Esophagus (tissue), 2 donors: ENCODE measurements around the gene COL5A2. TPM values are rescaled to one million over a fixed set of nuclear protein-coding genes. Genes with fewer than 3 reads are reported as not detected.

Source experiments
- H3K27ac ChIP-seq, 2 donors: one replicate each; pipeline ENCODE4 v1.5.1; 2013; ENCODE audit warnings: low read depth in 2 of 2, mild to moderate bottlenecking in 2 of 2, inconsistent platforms in 1 of 2, low read length in 1 of 2, moderate library complexity in 1 of 2
- H3K27me3 ChIP-seq, 2 donors: one replicate each; pipeline ENCODE4 v1.6.1; 2013; ENCODE audit warnings: low read length in 2 of 2, control low read depth in 1 of 2, mild to moderate bottlenecking in 1 of 2; ENCODE audit not compliant: insufficient read depth in 2 of 2, control insufficient read depth in 1 of 2
- H3K36me3 ChIP-seq, 2 donors: one replicate each; pipeline ENCODE4 v1.6.1; 2013; ENCODE audit warnings: low read length in 1 of 2; ENCODE audit not compliant: control insufficient read depth in 2 of 2, insufficient read depth in 2 of 2
- H3K4me1 ChIP-seq, 2 donors: one replicate each; pipeline ENCODE4 v1.6.1; 2013; ENCODE audit warnings: low read length in 1 of 2; ENCODE audit not compliant: control insufficient read depth in 2 of 2, insufficient read depth in 2 of 2
- H3K4me3 ChIP-seq, 2 donors: one replicate each; pipeline ENCODE4 v1.5.1; 2013; ENCODE audit warnings: low read length in 2 of 2, mild to moderate bottlenecking in 2 of 2, low read depth in 1 of 2, moderate library complexity in 1 of 2
- H3K9me3 ChIP-seq, 2 donors: one replicate each; pipeline ENCODE4 v1.6.1; 2013; ENCODE audit warnings: mild to moderate bottlenecking in 2 of 2, low read depth in 1 of 2, low read length in 1 of 2, moderate library complexity in 1 of 2; ENCODE audit not compliant: control insufficient read depth in 2 of 2, insufficient read depth in 1 of 2
- WGBS, 2 donors: extraction: QIAGEN DNeasy Blood & Tissue Kit; methylation state at CpG; one replicate each; pipeline ENCODE4 v1.1.7; 2013; 5-methylcytosine and 5-hydroxymethylcytosine counted together
- polyA plus RNA-seq, 2 donors: library from polyadenylated mRNA; stranded (reverse); fragments of 200-250 nt; gene quantifications; one replicate each; pipeline ENCODE4 v1.2.3, GENCODE V29; 2013
- donor health status: healthy with polysubstance abuse.
- donor health status: Bipolar disorder and iron deficiency.

Gene COL5A2
- polyA plus RNA-seq, 2 donors, result 5.5 to 6.7 TPM

DNA sequence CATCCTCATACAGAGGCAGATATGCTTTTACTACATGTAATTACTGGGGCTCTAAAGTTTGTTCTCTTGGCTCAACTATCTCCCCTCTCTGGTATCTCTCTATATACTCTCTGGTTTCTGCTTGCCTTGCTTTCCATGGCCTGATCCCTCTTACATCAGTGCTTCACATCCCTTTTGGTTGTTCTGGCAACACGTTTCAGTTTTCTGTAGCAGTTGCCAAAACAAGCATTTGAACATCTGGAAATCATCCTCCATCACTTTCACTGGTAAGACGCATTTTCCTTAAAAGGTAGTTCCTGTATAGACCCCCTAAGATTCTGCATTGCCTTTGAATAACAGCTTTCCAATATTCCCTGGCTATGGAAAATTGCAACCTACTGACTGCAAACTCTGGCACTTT, 25.9 kb downstream of the COL5A2 start:
- no peaks in the 10 kb centered on the region for H3K4me1 ChIP-seq
- no peaks in the 10 kb centered on the region for H3K36me3 ChIP-seq
- H3K27ac ChIP-seq, result no peak overlapping the region
- no peaks in the 10 kb centered on the region for H3K9me3 ChIP-seq
- H3K4me3 ChIP-seq, result no peak overlapping the region
- WGBS, 2 donors, result 60 to 71% methylated on average over 2 of the region's 2 CpGs
- no peaks in the 10 kb centered on the region for H3K27me3 ChIP-seq

DNA sequence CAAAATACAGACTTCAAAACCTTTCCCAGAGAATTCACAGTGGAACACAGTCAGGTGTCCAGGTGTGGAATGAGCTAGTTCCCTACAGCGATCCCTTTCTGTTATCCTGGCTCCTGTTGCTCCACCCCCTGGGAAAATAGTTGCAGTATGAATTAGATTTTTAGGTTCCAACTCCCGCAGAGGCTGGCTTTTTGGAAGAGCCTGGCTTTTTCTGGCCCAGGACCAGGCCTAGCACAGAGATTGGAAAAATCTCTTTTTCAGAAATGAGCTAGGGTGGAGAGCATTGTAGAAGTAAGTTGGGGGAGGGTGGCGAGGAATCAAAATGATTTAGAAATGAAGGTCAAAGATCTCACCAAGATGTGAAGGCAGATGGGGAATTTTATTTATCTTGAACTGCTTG, 27.1 kb downstream of the COL5A2 start:
- WGBS, 2 donors, result 59 to 62% methylated on average over 3 of the region's 3 CpGs

GRCh38 chr2:189151906-189152305, 27.7 kb downstream of the COL5A2 start:
- no peaks in the 10 kb centered on the region for H3K9me3 ChIP-seq
- no peaks in the 10 kb centered on the region for H3K36me3 ChIP-seq
- no peak overlapping the region for H3K4me3 ChIP-seq
- H3K27me3 ChIP-seq, result no peaks in the 10 kb centered on the region
- H3K4me1 ChIP-seq, result no peaks in the 10 kb centered on the region
- no peak overlapping the region for H3K27ac ChIP-seq

More for the DNA sequence above, 27.1 kb downstream of the COL5A2 start:
- no peaks in the 10 kb centered on the region for H3K27me3 ChIP-seq
- no peak overlapping the region for H3K4me3 ChIP-seq
- H3K36me3 ChIP-seq, result no peaks in the 10 kb centered on the region
- H3K27ac ChIP-seq, result no peak overlapping the region
- no peaks in the 10 kb centered on the region for H3K4me1 ChIP-seq
- H3K9me3 ChIP-seq, result no peaks in the 10 kb centered on the region

DNA sequence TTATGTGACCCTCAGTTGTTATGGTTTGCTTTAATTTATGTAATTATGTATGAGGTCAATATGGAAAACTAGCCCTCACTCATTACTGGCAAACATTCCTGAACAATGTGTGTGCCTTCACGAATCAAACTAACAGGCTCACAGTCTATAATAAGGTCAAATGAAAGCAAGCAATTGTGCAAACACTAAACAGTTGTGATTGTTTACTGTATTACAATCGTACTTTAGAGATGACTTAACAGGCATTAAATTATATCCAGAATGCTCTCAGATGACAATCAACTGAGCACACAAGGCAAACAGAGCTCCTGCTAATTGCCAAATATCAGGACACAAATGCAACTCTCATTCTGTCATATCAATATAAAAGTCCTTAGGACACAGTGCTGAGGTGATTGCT, 29.5 kb downstream of the COL5A2 start:
- no peak overlapping the region for H3K27ac ChIP-seq
- no peaks in the 10 kb centered on the region for H3K27me3 ChIP-seq
- no peaks in the 10 kb centered on the region for H3K4me1 ChIP-seq
- H3K9me3 ChIP-seq, result no peaks in the 10 kb centered on the region
- no peak overlapping the region for H3K4me3 ChIP-seq
- 4 to 13% methylated on average over 2 of the region's 2 CpGs for WGBS, 2 donors
- no peaks in the 10 kb centered on the region for H3K36me3 ChIP-seq

- Histone ChIP-seq H3K27me3 (no peaks in the 10 kb centered on the region), H3K4me3 (no peak overlapping the region), H3K9me3 (no peaks in the 10 kb centered on the region), H3K4me1 (no peaks in the 10 kb centered on the region), H3K36me3 (no peaks in the 10 kb centered on the region), H3K27ac (no peak overlapping the region)
- WGBS, 2 donors, result 33 to 81% methylated on average over 1 of the region's 1 CpG
Observed at GRCh38 chr2:189147989-189148388, 31.6 kb downstream of the COL5A2 start.

DNA sequence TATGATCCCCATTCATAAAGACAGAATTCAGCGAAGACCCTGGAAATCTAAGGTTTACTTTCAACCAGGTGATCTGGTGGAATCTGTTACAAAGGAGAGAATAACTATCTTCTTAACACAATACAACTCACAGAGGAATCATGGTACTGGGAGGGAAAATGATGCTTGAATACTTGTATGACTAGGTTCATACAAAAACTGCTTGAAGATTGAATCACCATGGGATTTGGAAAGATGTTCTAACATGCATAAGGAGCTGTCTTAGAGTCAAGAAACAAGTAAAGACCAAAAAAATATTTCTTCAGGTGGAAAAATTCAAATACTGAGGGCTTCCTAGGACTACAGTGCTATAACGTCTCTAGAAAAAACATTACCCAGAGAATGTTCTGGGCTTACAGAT, 32.2 kb downstream of the COL5A2 start:
- H3K4me3 ChIP-seq, result no peak overlapping the region
- no peaks in the 10 kb centered on the region for H3K27me3 ChIP-seq
- no peaks in the 10 kb centered on the region for H3K9me3 ChIP-seq
- H3K36me3 ChIP-seq, result no peaks in the 10 kb centered on the region
- WGBS, 2 donors, result 78 to 83% methylated on average over 2 of the region's 2 CpGs
- H3K27ac ChIP-seq, result no peak overlapping the region
- no peaks in the 10 kb centered on the region for H3K4me1 ChIP-seq

GRCh38 chr2:189146553-189146952, 33.0 kb downstream of the COL5A2 start:
- Histone ChIP-seq H3K27ac (no peak overlapping the region), H3K27me3 (no peaks in the 10 kb centered on the region), H3K4me3 (no peak overlapping the region), H3K9me3 (no peaks in the 10 kb centered on the region), H3K4me1 (no peaks in the 10 kb centered on the region), H3K36me3 (no peaks in the 10 kb centered on the region)
- WGBS, 2 donors, result 26 to 35% methylated on average over 2 of the region's 2 CpGs

DNA sequence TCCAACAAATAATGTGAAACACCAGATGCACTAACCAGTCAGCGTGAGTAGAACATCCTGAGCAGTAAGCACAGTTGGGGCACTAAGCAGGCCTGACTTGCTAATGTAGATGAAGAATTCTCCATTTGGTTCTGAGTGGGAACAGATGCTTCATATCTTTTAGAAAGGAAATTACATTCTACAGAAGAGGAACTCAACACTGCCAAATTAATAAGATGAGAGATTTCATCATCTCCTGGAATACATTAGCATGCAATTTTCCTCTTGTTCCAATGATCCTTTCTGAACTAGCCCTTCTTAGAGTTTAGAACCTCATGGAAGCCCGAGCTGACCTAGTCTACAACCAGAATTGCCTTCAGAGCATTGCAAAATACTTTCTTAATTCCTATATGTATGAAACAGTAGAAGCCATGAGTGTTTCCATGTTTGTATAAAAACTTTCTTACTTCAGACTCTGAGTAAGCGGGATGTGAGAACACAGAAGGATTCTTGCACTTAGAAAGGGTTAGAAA, 34.8 kb downstream of the COL5A2 start:
- Histone ChIP-seq H3K4me3 (no peak overlapping the region), H3K4me1 (no peaks in the 10 kb centered on the region), H3K9me3 (no peaks in the 10 kb centered on the region), H3K36me3 (no peaks in the 10 kb centered on the region), H3K27ac (no peak overlapping the region), H3K27me3 (no peaks in the 10 kb centered on the region)
- WGBS, 2 donors, result 84 to 86% methylated on average over 3 of the region's 3 CpGs

DNA sequence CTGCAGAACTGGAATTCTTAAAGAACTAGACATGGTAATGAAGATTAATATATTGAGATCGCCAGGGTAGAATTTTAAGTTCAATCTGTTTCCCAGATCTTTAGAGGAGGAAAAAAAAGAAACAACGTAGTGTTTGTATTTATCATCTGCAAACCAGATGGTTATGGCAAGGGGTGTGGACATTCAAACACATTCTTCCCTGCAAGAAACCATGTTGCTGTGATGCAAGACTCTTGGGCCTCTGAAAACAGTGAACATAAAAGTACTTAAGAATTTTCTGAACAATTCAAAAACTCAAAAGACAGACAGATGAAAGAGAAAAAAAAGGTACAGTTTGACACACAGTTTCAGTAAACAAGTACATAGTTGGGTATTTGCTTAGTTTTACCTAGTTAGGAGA, 35.6 kb downstream of the COL5A2 start:
- Histone ChIP-seq H3K36me3 (no peaks in the 10 kb centered on the region), H3K4me3 (no peak overlapping the region), H3K4me1 (no peaks in the 10 kb centered on the region), H3K27ac (no peak overlapping the region), H3K27me3 (no peaks in the 10 kb centered on the region), H3K9me3 (no peaks in the 10 kb centered on the region)
- WGBS, 2 donors, result 73 to 75% methylated on average over 2 of the region's 2 CpGs

GRCh38 chr2:189142893-189143759, 36.4 kb downstream of the COL5A2 start:
- 88 to 93% methylated on average over 4 of the region's 4 CpGs for WGBS, 2 donors

More at GRCh38 chr2:189142893-189143759, 36.4 kb downstream of the COL5A2 start:
- H3K9me3 ChIP-seq, result no peaks in the 10 kb centered on the region
- H3K27me3 ChIP-seq, result no peaks in the 10 kb centered on the region
- H3K27ac ChIP-seq, result no peak overlapping the region
- H3K4me3 ChIP-seq, result no peak overlapping the region
- no peaks in the 10 kb centered on the region for H3K4me1 ChIP-seq
- H3K36me3 ChIP-seq, result no peaks in the 10 kb centered on the region
